Omental fat pad (tissue), 4 donors: Measurements from ENCODE around the gene DLG2. TPM values are rescaled to one million over a fixed set of nuclear protein-coding genes. Genes with fewer than 3 reads are reported as not detected.

Experiments
- ATAC-seq: fragments of 150-250 bp; one replicate; pipeline ENCODE4 v1.9.1; 2016; ENCODE audit warnings: mild to moderate bottlenecking, moderate library complexity; ENCODE audit not compliant: low FRiP score
- DNase-seq: peaks from one replicate; pipeline ENCODE4 v3.0.0-alpha.2; 2019; ENCODE audit warnings: low spot score
- CTCF ChIP-seq, 3 donors: fragments of 450-650 bp; IDR thresholded peaks; one replicate each; pipeline ENCODE4 v1.5.1; 2016 to 2017; ENCODE audit warnings: antibody characterized with exemption in 3 of 3, mild to moderate bottlenecking in 3 of 3, moderate library complexity in 2 of 3
- total RNA-seq, 4 donors: library from RNA; depleted of rRNA; stranded (reverse); fragments of >200 nt; gene quantifications; one replicate each; pipeline ENCODE4 v1.1.0, GENCODE V29; 2016

DLG2 gene
- total RNA-seq, 4 donors from 2014 or later = 4.8 to 13.2 (median 8.1) TPM

DNA sequence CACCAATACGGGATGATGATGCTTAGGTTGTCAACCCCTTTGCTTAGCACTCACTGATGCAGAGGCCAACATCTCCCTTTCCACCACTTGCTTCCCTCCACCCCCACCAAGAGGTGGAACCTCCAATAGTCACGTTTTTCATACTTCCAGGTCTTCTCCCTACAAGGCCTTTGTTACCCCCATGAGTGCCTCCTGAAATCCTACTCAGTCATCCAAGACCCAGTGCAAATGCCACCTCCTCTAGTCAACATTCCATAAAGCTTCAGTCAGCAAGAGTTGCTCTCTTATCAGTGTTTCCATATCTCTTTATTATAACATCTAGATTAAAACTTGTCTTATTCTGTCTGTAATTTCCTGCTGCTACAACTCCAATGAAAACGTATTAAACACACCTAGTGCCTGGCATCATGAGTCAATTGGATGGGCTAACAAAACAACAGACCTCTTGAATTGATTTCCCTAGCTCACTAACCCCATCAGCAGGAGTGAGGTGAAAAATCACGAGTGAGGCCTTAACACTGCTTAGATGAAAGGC is 1970.3 kb downstream of the DLG2 start:
- ATAC-seq = no peak

DNA sequence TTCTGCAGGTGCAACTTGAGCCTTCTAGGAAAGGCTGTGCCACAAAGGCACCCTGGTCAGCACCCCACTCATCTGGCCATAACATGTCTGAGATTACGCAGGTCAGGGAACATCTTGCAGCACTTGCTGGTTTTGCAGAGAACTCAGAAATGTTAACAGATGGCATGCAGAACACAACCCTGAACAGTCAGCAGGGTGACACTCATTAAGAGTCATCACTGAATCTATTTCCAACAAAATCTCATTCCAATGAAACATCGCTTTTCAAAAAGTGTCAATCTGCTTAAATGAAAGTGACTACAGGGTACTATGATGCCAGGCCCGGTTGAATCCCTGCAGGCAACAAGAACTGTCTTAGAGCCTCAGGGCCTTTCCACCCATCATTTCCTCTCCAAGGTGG is 1971.2 kb downstream of the DLG2 start:
- TF ChIP-seq CTCF (IDR thresholded peaks at IDR 0.05) = no peak
- ATAC-seq (no peak), DNase-seq (no peak)

More for the DNA sequence above, 1970.3 kb downstream of the DLG2 start:
- TF ChIP-seq CTCF (IDR thresholded peaks at IDR 0.05) = no peak
- DNase-seq = no peak

- no peak for TF ChIP-seq CTCF (IDR thresholded peaks at IDR 0.05)
- DNase-seq (no peak), ATAC-seq (no peak)
These were observed 1977.7 kb downstream of the DLG2 start for GRCh38 chr11:83649528-83649855.

- DNase-seq = no peak
- no peak for ATAC-seq
- no peak for TF ChIP-seq CTCF (IDR thresholded peaks at IDR 0.05)
These were observed 1978.3 kb downstream of the DLG2 start for GRCh38 chr11:83648610-83649527.

GRCh38 chr11:83645561-83645960 is 1981.6 kb downstream of the DLG2 start:
- no peak for ATAC-seq
- no peak for DNase-seq
- no peak for TF ChIP-seq CTCF (IDR thresholded peaks at IDR 0.05)

DNA sequence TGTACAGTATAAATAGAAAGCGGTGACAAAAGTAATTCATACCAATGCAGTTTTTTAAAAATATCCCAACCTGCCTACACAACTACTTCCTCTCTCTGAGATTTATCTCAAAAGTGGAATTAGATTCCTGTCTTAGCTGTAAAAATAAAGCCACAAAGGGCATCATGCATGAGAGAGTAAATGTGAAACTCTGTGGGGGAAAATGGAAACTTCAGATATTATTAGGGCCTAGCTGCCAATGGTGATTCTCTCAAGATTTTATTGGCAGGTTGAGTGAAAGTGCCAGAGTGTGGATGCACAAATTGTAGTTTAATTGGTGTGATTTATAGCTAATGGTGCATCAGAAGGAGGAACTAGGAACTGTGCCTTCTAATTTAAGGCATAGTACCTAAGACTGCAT is 1984.0 kb downstream of the DLG2 start:
- DNase-seq (no peak), ATAC-seq (no peak)
- TF ChIP-seq CTCF (IDR thresholded peaks at IDR 0.05) = no peak

- ATAC-seq (no peak), DNase-seq (no peak)
- no peak for TF ChIP-seq CTCF (IDR thresholded peaks at IDR 0.05)
These were observed 1984.6 kb downstream of the DLG2 start for GRCh38 chr11:83642500-83642899.
